ENCODE data around the gene CACNA1B. TPM values are rescaled to one million over a fixed set of nuclear protein-coding genes. Genes with fewer than 3 reads are reported as not detected.

Gene CACNA1B
- total RNA-seq, 1 experiment from 2014 or later, result not detected

DNA sequence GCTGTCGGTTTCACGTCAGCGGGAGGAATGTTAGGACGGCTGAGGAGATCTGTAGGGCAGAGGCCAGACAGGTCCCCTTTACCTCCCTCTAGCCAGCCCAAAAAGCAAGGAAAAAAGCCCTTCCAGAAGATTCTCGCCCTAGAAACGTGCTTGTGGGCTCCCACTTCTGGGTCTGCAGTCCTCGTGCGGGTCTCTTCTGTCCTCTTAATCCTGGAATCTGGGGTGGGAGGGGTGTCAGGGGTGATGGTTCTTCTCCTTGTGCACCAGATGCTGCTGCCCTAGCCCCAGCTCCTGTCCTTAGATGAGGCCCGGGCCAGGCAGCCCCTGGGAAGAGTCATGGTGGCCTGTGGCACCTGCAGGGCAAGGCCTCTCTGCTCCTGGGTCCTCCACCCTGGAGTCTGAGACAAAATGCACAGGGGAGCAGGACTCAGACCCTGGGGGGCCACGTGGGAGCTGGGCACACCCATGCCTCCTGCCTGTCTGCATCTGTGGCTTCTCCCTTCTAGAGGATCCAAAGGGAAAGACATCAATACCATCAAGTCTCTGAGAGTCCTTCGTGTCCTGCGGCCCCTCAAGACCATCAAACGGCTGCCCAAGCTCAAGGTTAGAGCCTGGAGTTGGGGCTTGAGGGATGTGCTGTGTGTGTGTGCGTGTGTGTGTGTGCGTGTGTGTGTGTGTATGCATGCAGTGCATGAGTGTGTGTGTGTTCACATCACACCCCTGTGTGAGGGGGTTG lies 174.2 kb downstream of the CACNA1B start:
- DNase-seq (ENCODE audit: low spot score), result no peak

GRCh38 chr9:138052322-138052615 lies 174.7 kb downstream of the CACNA1B start:
- DNase-seq (ENCODE audit: low spot score), result no peak

DNA sequence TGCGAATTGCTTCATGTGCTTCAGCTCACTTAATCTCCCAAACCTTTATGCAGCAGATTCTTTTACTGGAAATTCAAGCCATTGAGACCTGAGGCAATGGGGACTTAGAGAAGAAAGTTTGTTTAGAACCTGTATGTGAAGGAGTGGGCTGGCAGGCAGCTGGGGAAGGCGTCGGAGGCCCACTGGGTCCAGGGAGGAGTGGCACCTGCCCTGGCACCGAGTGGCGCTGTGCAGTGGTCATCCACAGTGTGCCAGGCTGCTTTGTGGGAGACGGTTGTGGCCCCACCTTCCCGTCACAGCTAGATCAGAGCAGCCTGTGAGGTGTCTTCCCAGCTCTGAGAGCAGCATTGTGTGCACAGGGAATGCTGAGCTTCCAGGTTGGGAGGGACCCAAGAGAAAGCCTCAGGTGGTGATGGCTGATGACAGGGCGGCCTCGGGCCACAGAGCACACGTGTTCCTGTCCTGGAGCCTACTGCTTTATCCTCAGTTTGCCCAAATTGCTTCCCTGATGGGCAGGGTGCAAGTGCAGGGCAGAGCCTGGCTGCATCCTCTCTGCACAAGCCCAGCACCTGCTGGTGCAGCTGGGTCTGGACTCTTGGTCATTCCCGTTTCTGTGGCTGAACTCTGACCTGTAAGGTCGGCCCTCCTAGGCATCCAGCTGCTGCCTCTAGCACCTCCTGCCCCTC lies 175.2 kb downstream of the CACNA1B start:
- DNase-seq (ENCODE audit: low spot score), result no peak

- peak; percentile 29 for DNase-seq (ENCODE audit: low spot score)
These were observed 175.8 kb downstream of the CACNA1B start for GRCh38 chr9:138053321-138053868.

GRCh38 chr9:138053996-138054752 lies 176.6 kb downstream of the CACNA1B start:
- peak; percentile 13 for DNase-seq (ENCODE audit: low spot score)

- no peak for DNase-seq (ENCODE audit: low spot score)
These were observed 180.1 kb downstream of the CACNA1B start for GRCh38 chr9:138057726-138058125.

DNA sequence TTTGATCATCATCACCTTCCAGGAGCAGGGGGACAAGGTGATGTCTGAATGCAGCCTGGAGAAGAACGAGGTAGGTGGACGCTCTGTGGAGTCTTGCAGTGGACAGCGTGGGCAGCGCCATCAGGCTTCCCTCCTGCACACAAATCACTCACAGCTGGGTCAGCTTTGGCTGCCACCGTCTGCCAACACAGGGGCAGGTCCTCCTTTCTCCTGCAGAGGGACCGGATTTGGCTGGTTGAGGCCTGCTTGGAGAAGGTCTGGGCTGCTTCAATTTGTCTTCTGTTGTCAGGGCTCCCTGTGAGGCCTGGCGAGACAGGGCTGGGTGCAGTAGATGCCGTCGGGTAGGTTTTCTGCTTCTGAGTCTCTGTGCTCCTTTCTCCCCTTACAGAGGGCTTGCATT lies 180.6 kb downstream of the CACNA1B start:
- no peak for DNase-seq (ENCODE audit: low spot score)

DNA sequence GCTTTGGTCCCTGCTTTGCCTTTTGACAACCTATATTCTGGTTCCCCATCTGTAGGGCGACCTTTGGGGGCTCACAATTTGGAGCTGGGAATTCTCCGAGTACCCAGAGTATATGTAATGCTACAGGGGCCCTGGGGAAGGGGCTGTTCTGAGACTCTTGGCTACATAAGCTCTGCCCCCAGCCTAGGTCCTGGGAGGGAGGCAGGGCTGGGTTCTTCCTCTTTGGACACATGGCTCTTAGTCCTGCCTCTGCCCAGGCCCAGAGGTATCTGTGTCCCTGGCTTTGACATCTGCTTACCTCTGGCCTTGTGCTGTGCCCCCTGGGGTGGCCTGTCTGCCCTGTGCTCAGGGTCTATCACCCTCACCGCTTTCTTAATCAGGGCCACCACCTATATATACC lies 181.6 kb downstream of the CACNA1B start:
- no peak for DNase-seq (ENCODE audit: low spot score)

GRCh38 chr9:138060365-138060764 lies 182.8 kb downstream of the CACNA1B start:
- no peak for DNase-seq (ENCODE audit: low spot score)

- no peak for DNase-seq (ENCODE audit: low spot score)
These were observed 183.3 kb downstream of the CACNA1B start for GRCh38 chr9:138060881-138061280.

- no peak for DNase-seq (ENCODE audit: low spot score)
These were observed 184.0 kb downstream of the CACNA1B start for GRCh38 chr9:138061631-138062030.

GRCh38 chr9:138062196-138062595 lies 184.6 kb downstream of the CACNA1B start:
- DNase-seq (ENCODE audit: low spot score), result no peak

GRCh38 chr9:138063033-138063432 lies 185.5 kb downstream of the CACNA1B start:
- no peak for DNase-seq (ENCODE audit: low spot score)

GRCh38 chr9:138063785-138064184 lies 186.2 kb downstream of the CACNA1B start:
- no peak for DNase-seq (ENCODE audit: low spot score)

- no peak for DNase-seq (ENCODE audit: low spot score)
These were observed 187.0 kb downstream of the CACNA1B start for GRCh38 chr9:138064547-138064946.

GRCh38 chr9:138065287-138065686 lies 187.7 kb downstream of the CACNA1B start:
- no peak for DNase-seq (ENCODE audit: low spot score)

DNA sequence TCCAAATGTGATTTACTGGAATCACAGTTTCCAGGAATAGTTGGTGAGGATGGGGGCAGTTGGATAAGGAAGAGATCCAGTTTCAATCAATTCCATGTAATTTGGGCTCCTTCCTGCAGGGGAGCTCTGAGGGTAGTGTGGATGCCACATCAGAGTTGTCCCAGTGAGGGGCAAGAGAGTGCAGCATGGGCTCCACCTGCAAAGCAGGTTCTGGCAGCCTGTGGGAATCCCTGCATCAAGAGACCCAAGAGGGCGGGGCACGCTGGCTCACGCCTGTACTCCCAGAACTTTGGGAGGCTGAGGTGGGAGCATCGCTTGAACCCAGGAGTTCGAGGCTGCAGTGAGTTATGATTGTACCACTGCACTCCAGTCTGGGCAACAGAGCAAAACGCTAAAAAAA lies 188.5 kb downstream of the CACNA1B start:
- DNase-seq (ENCODE audit: low spot score), result peak; percentile 7

GRCh38 chr9:138067613-138068367 lies 190.2 kb downstream of the CACNA1B start:
- no peak for DNase-seq (ENCODE audit: low spot score)

- no peak for DNase-seq (ENCODE audit: low spot score)
These were observed 191.0 kb downstream of the CACNA1B start for GRCh38 chr9:138068601-138069035.

DNA sequence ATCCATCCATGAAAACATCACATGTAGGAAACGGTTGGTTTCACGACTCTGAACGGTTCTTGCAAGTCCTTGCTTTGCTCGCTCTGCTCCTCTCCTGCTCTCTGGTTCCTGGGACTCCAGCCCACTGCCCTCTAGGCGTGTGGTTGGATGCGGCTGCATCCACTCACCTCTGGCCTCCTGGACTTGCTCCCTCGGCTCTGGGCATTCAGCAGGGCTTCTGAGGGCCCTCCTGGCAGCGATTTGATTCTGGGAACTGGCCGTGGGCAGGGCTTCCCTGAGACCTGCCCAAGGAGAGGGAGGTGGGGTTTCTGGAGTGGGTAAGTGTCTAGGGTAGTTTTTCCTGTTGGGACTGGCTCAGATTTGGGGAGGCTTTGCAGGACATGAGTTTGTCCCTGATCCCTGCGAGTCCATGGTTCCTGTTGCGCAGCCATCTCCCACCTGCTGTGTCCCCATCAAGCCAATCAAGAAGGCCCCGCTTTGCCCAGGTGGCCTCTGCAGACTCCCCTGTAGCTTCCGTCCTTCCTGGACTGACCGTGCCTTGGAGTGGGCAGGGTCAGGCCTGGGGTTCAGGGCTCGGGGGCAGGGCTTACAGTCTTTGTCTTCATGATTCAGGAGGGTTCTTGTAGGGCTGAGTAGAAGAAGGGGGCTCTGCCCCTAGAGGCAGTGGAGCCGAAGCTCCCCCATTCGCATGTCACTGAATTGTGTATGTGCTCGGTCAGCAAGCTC lies 192.3 kb downstream of the CACNA1B start:
- no peak for DNase-seq (ENCODE audit: low spot score)

DNA sequence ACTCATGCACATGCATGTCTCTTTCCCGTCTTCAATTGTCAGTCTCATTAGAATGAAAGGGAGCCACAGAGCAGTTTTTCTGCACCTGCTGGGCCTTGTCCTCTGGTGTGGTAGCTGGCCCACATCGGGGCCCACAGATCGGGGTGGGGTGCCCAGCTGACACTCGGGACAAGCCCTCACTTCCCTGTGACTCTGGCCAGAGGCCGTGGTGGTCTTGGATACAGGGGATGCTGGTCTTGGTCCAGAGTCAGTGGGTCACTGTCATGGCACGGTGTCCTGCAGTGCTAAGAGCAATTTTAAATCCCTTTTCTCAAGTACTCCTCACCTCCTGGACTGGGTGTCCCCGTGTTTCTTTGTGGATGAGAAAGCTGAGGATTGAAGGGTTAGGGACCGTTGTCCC lies 193.2 kb downstream of the CACNA1B start:
- DNase-seq (ENCODE audit: low spot score), result no peak
